T-helper 2 cell treated with Interferon-gamma antibody and Interleukin-4, amounts not matched to agents 100 ng/mL and 5 ng/mL, for 36 hours (primary cell): ENCODE data around the gene CXorf66. TPM values are rescaled to one million over a fixed set of nuclear protein-coding genes. Genes with fewer than 3 reads are reported as not detected.
"Not testable (repeated sequence)": the region's sequence is repeated elsewhere in the genome, so short reads cannot be mapped to it uniquely, and the experiment has no call there.

Experiments
- intact Hi-C: fragments of 100-400 bp; cut with micrococcal nuclease; formaldehyde crosslinking; loops from one replicate; pipeline ENCODE4 v1.15.1; 2023
- total RNA-seq: library from RNA; stranded (reverse); gene quantifications from 2 replicates; pipeline ENCODE4 v1.2.3, GENCODE V29; 2022

CXorf66 gene
- total RNA-seq, 1 donor from 2014 or later: not detected

DNA sequence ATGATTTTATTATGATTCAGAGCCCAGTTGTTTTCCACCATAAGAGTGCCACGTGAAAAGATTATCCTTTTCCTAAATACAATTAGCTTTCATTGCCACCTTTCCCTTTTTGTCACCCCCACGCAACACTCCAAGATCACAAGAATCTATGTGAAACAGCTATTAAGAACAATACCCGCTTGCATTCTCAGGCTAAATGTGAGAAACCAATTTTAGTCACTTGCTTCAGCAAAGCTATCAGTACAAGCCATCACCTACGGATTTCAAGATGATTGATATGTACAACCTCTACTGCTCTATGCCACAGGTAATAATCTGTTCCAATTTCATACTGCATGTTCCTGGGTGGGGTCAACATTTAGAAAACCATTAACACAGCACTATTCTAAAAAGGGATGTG lies 34.9 kb downstream of the CXorf66 start:
- intact Hi-C loops: loop anchor here (2.0 to 5.0 kb wide), 3 partner anchors 37 to 192 kb away; partner anchors contain the start of gene CXorf66

DNA sequence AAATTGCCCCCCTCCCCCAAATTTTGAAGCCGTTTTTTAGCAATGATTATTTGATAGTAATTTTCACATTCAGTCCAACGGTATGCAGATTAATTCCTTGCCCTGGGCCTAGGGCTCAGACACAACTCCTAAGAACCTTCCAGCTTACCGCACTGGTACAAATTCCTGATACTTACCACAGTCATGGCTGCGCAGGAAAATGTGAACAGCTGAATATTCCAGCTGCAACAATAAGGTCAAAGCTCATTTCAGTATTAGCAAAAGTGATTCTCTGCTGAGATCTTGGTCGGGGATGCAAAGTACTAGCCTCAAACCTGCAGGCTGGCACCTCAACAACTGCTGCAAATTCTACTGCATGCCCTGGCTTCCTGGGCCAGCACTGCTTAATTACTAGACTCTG lies 35.4 kb downstream of the CXorf66 start:
- intact Hi-C loops: loop anchor here (2.0 to 5.0 kb wide), 3 partner anchors 37 to 191 kb away; partner anchors contain the start of gene CXorf66

DNA sequence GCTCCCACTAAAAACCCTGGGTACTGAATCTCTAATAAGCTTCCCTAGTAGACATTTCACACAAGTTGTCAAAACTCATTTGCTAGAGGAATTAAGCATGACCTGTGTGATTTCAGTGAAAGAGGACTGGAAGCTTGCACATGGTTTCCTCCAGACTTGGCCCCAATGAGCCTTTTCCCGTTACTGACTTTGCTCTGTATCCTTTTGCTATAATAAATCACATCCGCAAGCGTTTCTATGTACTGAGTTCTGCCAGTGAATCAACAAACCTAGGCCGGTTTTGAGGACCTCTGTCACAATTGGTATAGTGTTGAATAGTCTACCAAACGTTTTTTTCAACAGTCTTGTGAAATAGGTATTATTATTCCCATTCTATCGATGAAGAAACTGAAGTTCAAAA lies 40.6 kb downstream of the CXorf66 start:
- intact Hi-C loops: no loop called here

DNA sequence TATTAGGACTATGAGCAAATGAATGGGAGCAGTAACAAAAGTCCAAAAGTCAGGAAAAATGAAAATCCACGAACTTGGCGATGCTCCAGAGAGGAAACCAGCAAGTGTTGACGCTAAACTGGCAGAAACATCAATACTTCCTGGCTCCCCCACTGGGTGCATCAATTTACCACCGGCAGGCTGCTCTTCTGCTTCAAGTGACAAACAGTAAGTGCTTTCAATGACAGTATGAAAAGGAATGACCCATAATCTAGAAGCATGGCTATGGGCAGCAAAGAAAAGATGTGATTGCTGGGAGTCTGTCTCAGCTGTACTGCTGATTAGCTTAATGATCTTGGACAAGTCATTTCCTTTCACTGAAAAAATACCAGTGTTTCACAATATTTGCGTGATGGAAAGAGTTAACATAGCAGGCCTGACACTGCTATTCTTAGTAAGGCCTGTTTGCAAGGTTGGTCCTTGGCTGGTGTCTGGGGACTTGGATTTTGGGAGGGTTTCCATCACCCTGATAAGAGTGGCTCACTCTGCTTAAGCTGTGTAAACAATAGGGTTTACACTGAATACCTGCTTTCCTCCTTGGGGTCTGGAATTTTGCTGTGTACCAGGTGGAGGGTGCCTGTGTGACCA lies 41.1 kb downstream of the CXorf66 start:
- intact Hi-C loops: no loop called here

DNA sequence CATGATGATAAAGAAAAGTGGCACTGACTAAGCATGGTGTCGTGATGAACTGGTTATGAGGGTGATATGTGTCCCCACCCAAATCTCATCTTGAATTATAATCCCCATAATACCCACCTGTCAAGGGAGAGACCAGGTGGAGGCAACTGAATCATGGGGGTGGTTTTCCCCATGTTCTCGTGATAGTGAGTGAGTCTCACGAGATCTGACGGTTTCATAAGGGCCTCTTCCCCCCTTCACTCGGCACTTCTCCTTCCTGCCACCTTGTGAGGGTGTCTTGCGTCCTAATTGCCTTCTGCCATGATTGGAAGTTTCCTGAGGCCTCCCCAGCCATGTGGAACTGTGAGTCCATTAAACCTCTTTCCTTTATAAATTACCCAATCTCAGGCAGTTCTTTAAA lies 44.2 kb downstream of the CXorf66 start:
- intact Hi-C loops: not testable (repeated sequence)

DNA sequence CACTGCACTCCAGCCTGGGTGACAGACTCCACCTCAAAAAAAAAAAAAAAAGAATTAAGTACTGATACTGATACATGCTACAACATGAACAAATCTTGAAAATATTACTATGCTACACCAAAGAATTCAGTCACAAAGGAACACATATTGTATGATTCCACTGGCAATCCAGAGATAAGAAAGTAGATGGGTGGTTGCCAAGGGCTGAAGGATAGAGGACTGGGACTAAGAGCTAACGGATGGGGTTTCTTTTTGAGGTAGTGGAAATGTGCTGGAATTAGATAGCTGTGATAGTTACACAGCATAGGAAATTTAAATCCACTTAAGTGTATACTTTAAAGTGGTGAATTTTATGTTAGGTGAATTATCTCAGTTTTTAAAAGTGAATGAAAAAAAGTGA lies 45.0 kb downstream of the CXorf66 start:
- intact Hi-C loops: no loop called here

DNA sequence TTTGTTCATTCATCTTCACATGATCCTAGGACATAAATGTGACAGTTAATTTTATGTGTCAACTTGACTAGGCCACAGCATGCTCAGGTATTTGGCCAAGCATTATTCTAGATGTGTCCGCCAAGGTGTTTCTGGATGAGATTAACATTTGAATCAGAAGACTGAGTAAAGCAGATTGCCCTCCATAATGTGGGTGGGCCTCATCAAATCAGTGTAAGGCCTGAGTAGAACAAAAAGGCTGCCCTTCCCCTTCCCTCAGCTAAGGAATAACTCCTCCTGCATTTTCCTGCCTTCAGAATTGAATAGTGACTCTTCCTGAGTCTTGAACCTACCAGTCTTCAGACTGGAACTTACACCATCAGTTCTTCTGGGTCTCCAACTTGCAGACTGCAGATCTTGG lies 50.9 kb downstream of the CXorf66 start:
- intact Hi-C loops: no loop called here

DNA sequence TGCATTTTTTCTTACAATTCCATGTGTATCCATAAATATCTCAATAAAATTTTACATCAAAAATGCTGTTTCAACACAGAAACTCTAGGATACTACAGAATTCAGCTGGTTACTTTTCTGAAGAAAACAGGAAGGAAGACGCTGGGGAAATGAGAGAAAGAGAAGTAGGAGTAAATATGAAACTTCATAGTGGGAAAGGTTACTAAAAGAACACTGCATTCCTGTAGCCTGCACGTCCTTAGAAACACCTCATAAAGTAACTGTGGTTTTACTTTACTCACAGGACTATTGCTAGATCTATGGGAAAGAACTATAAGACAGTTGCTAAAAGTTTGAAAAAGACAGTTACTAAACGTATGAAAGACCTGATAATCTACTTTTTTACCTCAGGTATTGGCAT lies 55.6 kb downstream of the CXorf66 start:
- intact Hi-C loops: no loop called here

DNA sequence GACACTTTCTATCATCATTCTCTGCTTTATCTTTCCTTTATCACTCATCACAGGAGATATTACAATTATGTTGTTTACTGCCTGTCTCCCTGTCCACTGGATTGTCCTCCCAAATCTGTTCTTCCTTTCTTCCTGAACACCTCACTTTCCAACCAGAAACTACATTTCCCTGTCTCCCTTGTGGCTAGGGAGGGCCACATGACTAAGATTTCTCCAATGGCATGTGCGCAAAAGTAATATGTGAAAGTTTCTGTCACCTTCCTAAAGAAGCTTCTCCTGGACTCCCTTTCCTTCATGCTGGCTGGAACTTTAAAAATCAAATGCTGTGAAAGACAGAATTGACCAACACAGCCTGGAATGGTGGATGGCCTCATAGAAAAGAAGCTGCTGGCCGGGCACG lies 58.2 kb downstream of the CXorf66 start:
- intact Hi-C loops: no loop called here

DNA sequence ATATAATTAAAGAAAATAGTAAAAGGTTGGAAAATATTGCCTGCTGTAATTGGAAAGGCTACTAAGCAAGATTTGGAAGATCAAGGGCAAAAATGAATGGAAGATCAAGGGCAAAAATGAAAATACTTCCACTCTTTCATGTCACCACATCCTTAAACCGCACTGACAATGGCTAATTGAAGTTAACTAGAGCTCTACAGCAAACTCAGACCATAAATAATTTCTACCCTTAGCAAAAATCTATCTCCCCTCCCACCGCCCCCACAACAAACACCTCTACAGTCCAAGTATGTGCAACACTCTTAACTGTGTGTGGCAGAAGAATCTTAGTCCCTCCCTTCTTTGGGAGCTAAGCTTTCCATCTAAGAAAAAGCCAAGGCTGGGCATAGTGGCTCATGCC lies 59.6 kb downstream of the CXorf66 start:
- intact Hi-C loops: no loop called here

Other genes starting within 250 kb of the CXorf66 start
- 12.8 and 14.7 TPM in 2 replicates for gene ATP11C, start 32.5 kb downstream of the CXorf66 start, total RNA-seq